ENCODE results near the gene TMEM176B. TPM values are rescaled to one million over a fixed set of nuclear protein-coding genes. Genes with fewer than 3 reads are reported as not detected.

The TMEM176B gene
- total RNA-seq, 1 donor from 2014 or later = 44.9 TPM

GRCh38 chr7:150759479-150759878 is 40.7 kb downstream of the TMEM176B start:
- intact Hi-C loops (cut with DNase I) = no loop called here
- no peak for DNase-seq (ENCODE audit: low spot score)

- intact Hi-C loops (cut with DNase I) = loop anchor here (1.0 kb wide), 2 partner anchors 19 to 308 kb away; no protein-coding TSS in a partner anchor
These were observed 43.3 kb downstream of the TMEM176B start for GRCh38 chr7:150756858-150757257.

GRCh38 chr7:150756166-150756565 is 44.0 kb downstream of the TMEM176B start:
- DNase-seq (ENCODE audit: low spot score) = no peak
- intact Hi-C loops (cut with DNase I) = loop anchor here (1.0 kb wide), 2 partner anchors 18 to 307 kb away; no protein-coding TSS in a partner anchor

More at GRCh38 chr7:150756858-150757257, 43.3 kb downstream of the TMEM176B start:
- DNase-seq (ENCODE audit: low spot score) = no peak

GRCh38 chr7:150755473-150756099 is 44.6 kb downstream of the TMEM176B start:
- intact Hi-C loops (cut with DNase I) = loop anchor here (1.0 kb wide), 2 partner anchors 17 to 306 kb away; no protein-coding TSS in a partner anchor
- DNase-seq (ENCODE audit: low spot score) = no peak

GRCh38 chr7:150754951-150755350 is 45.2 kb downstream of the TMEM176B start:
- DNase-seq (ENCODE audit: low spot score) = no peak

GRCh38 chr7:150753826-150754603 is 46.1 kb downstream of the TMEM176B start:
- no peak for DNase-seq (ENCODE audit: low spot score)
- intact Hi-C loops (cut with DNase I) = loop anchor here (2.0 kb wide), 1 partner anchor 125 kb away; no protein-coding TSS in a partner anchor

More at GRCh38 chr7:150754951-150755350, 45.2 kb downstream of the TMEM176B start:
- intact Hi-C loops (cut with DNase I) = no loop called here

GRCh38 chr7:150753239-150753638 is 46.9 kb downstream of the TMEM176B start:
- intact Hi-C loops (cut with DNase I) = loop anchor here (2.0 kb wide), 1 partner anchor 124 kb away; no protein-coding TSS in a partner anchor
- no peak for DNase-seq (ENCODE audit: low spot score)

GRCh38 chr7:150751702-150752101 is 48.5 kb downstream of the TMEM176B start:
- intact Hi-C loops (cut with DNase I) = loop anchor here (2.0 kb wide), 1 partner anchor 123 kb away; no protein-coding TSS in a partner anchor
- no peak for DNase-seq (ENCODE audit: low spot score)

- DNase-seq (ENCODE audit: low spot score) = no peak
- intact Hi-C loops (cut with DNase I) = no loop called here
These were observed 51.8 kb downstream of the TMEM176B start for GRCh38 chr7:150748376-150748775.

- intact Hi-C loops (cut with DNase I) = no loop called here
These were observed 53.2 kb downstream of the TMEM176B start for GRCh38 chr7:150746921-150747320.

GRCh38 chr7:150745876-150746275 is 54.3 kb downstream of the TMEM176B start:
- DNase-seq (ENCODE audit: low spot score) = no peak
- intact Hi-C loops (cut with DNase I) = no loop called here

More at GRCh38 chr7:150746921-150747320, 53.2 kb downstream of the TMEM176B start:
- no peak for DNase-seq (ENCODE audit: low spot score)

- intact Hi-C loops (cut with DNase I) = no loop called here
- DNase-seq (ENCODE audit: low spot score) = no peak
These were observed 55.1 kb downstream of the TMEM176B start for GRCh38 chr7:150745086-150745485.

GRCh38 chr7:150744041-150744656 is 56.0 kb downstream of the TMEM176B start:
- intact Hi-C loops (cut with DNase I) = no loop called here
- DNase-seq (ENCODE audit: low spot score) = no peak

- no peak for DNase-seq (ENCODE audit: low spot score)
- intact Hi-C loops (cut with DNase I) = no loop called here
These were observed 57.7 kb downstream of the TMEM176B start for GRCh38 chr7:150742286-150742968.

Other genes starting within 250 kb of the TMEM176B start
- 18.2 TPM for gene GIMAP4, start 233.0 kb downstream of the TMEM176B start, total RNA-seq
- 16.6 TPM for gene GIMAP6, start 168.0 kb downstream of the TMEM176B start, total RNA-seq
- gene GIMAP2, start 114.7 kb downstream of the TMEM176B start, total RNA-seq = 3.1 TPM
- gene GIMAP1, start 83.8 kb downstream of the TMEM176B start, total RNA-seq = 3.5 TPM
- 6.6 TPM for gene GIMAP5, start 62.9 kb downstream of the TMEM176B start, total RNA-seq
- gene TMEM176A, start 405 bp upstream of the TMEM176B start, total RNA-seq = 26.1 TPM
- 0.43 TPM for gene AOC1, start 52.2 kb upstream of the TMEM176B start, total RNA-seq
- gene KCNH2, start 178.0 kb upstream of the TMEM176B start, total RNA-seq = 61.9 TPM
- gene NOS3, start 190.7 kb upstream of the TMEM176B start, total RNA-seq = 26.5 TPM
- gene ATG9B, start 224.1 kb upstream of the TMEM176B start, total RNA-seq = 0.13 TPM
- 28.5 TPM for gene ABCB8, start 228.1 kb upstream of the TMEM176B start, total RNA-seq
- 5.2 TPM for gene ASIC3, start 248.2 kb upstream of the TMEM176B start, total RNA-seq

Data from cardiac septum (tissue), 1 donor.